DND-41 (cell line): Measurements from ENCODE around the gene PDLIM5.

ENCODE experiments used
- ATAC-seq: fragments of 200-7000 bp; cut with Tn5 transposase; 3 replicates; pipeline ENCODE4 v1.9.1; 2021; ENCODE audit warnings: low read depth; ENCODE audit not compliant: insufficient read depth
- DNase-seq: peaks from one replicate; pipeline ENCODE4 v3.0.0-alpha.2; 2020
- H2AFZ ChIP-seq: 2 replicates; pipeline ENCODE4 v1.6.0; 2012; ENCODE audit warnings: low read depth, low read length
- H3K27ac ChIP-seq: 2 replicates; pipeline ENCODE4 v1.5.1; 2012; ENCODE audit warnings: low read length, inconsistent platforms
- H3K27me3 ChIP-seq: fragments of 200-600 bp; sonication (generic); 2 replicates; pipeline ENCODE4 v1.6.0; 2012; ENCODE audit warnings: low read length, mild to moderate bottlenecking, inconsistent platforms; ENCODE audit not compliant: insufficient read depth, poor library complexity
- H3K36me3 ChIP-seq: 2 replicates; pipeline ENCODE4 v1.5.1; 2012; ENCODE audit warnings: low read length, inconsistent platforms; ENCODE audit not compliant: insufficient read depth
- H3K4me1 ChIP-seq: 2 replicates; pipeline ENCODE4 v1.5.1; 2012; ENCODE audit warnings: mild to moderate bottlenecking, low read length; ENCODE audit not compliant: insufficient read depth
- H3K4me2 ChIP-seq: 2 replicates; pipeline ENCODE4 v1.6.0; 2012; ENCODE audit warnings: mild to moderate bottlenecking, moderate library complexity, low read length, inconsistent platforms; ENCODE audit not compliant: insufficient read depth
- H3K4me3 ChIP-seq, 2 experiments: fragments of 200-600 bp in 1 of 2; shearing (Covaris generic) in 1 of 2; 2 replicates each; pipeline ENCODE4 v1.5.1; 2012 to 2016; ENCODE audit warnings: inconsistent platforms in 2 of 2, low read length in 2 of 2, mild to moderate bottlenecking in 2 of 2, low read depth in 1 of 2, moderate library complexity in 1 of 2
- H3K79me2 ChIP-seq: 2 replicates; pipeline ENCODE4 v1.6.0; 2012; ENCODE audit warnings: low read length, inconsistent platforms; ENCODE audit not compliant: insufficient read depth
- H3K9ac ChIP-seq: 2 replicates; pipeline ENCODE4 v1.6.0; 2012; ENCODE audit warnings: low read depth, mild to moderate bottlenecking, inconsistent platforms, low read length, moderate library complexity
- H3K9me3 ChIP-seq: 2 replicates; pipeline ENCODE4 v1.5.1; 2012; ENCODE audit warnings: low read length, moderate library complexity, mild to moderate bottlenecking, inconsistent platforms; ENCODE audit not compliant: insufficient read depth, severe bottlenecking
- H4K20me1 ChIP-seq: 2 replicates; pipeline ENCODE4 v1.6.0; 2012; ENCODE audit warnings: low read length; ENCODE audit not compliant: insufficient read depth
- CTCF ChIP-seq: IDR thresholded peaks from 2 replicates; pipeline ENCODE4 v1.5.1; 2012; ENCODE audit warnings: borderline replicate concordance, low read length, moderate library complexity, mild to moderate bottlenecking; ENCODE audit not compliant: poor library complexity, severe bottlenecking; ENCODE audit errors: extremely low read depth
- EZH2 ChIP-seq: IDR thresholded peaks from 3 replicates; pipeline ENCODE4 v1.6.1; 2012; ENCODE audit warnings: borderline replicate concordance, low read depth, mild to moderate bottlenecking, moderate library complexity, low read length, inconsistent platforms; ENCODE audit not compliant: severe bottlenecking

The PDLIM5 gene

GRCh38 chr4:94452476-94453371, 982 bp downstream of the PDLIM5 start:
- Histone ChIP-seq H3K4me3 (peak overlapping the region; percentile 89 to 97; a peak in 3 of 4 replicates), H3K9ac (peak overlapping the region; percentile 87), H3K79me2 (no peaks in the 10 kb centered on the region; the same call in 1 of the 2 replicates), H3K9me3 (no peaks in the 10 kb centered on the region), H3K4me2 (peak overlapping the region; percentile 68), H3K36me3 (no peaks in the 10 kb centered on the region; the same call in 1 of the 2 replicates), H3K27ac (no peak overlapping the region; the same call in 1 of the 2 replicates), H3K4me1 (peaks cover 26% of the 10 kb centered on the region), H4K20me1 (no peaks in the 10 kb centered on the region), H2AFZ (peak overlapping the region; percentile 98), H3K27me3 (peaks cover 16% of the 10 kb centered on the region)
- TF ChIP-seq EZH2, result no peak
- TF ChIP-seq CTCF, result no peak
- DNase-seq, result no peak
- no peak for ATAC-seq

GRCh38 chr4:94453391-94453963, 1.7 kb downstream of the PDLIM5 start:
- H3K79me2 ChIP-seq, result no peaks in the 10 kb centered on the region; the same call in 1 of the 2 replicates
- peak overlapping the region; percentile 68 for H3K4me2 ChIP-seq

GRCh38 chr4:94454405-94454804, 2.7 kb downstream of the PDLIM5 start:
- H3K79me2 ChIP-seq, result no peaks in the 10 kb centered on the region; the same call in 1 of the 2 replicates
- no peak overlapping the region for H3K9ac ChIP-seq
- TF ChIP-seq EZH2 (no peak), CTCF (no peak)
- H3K4me1 ChIP-seq, result peaks cover 26% of the 10 kb centered on the region
- H4K20me1 ChIP-seq, result no peaks in the 10 kb centered on the region
- peaks cover 4% of the 10 kb centered on the region for H3K27me3 ChIP-seq
- H3K4me2 ChIP-seq, result no peak overlapping the region
- no peak overlapping the region for H3K27ac ChIP-seq
- no peak overlapping the region for H3K4me3 ChIP-seq
- ATAC-seq (no peak), DNase-seq (no peak)
- no peaks in the 10 kb centered on the region for H3K9me3 ChIP-seq
- no peaks in the 10 kb centered on the region; the same call in 1 of the 2 replicates for H3K36me3 ChIP-seq
- no peak overlapping the region for H2AFZ ChIP-seq

More at GRCh38 chr4:94453391-94453963, 1.7 kb downstream of the PDLIM5 start:
- no peaks in the 10 kb centered on the region; the same call in 1 of the 2 replicates for H3K36me3 ChIP-seq
- H3K27ac ChIP-seq, result no peak overlapping the region
- H3K4me1 ChIP-seq, result peaks cover 26% of the 10 kb centered on the region
- peak overlapping the region in 1 of 2 experiments; percentile 97; a peak in 1 of 4 replicates for H3K4me3 ChIP-seq
- H3K27me3 ChIP-seq, result peaks cover 11% of the 10 kb centered on the region
- ATAC-seq (no peak), DNase-seq (no peak)
- H3K9me3 ChIP-seq, result no peaks in the 10 kb centered on the region
- H3K9ac ChIP-seq, result no peak overlapping the region; the same call in 1 of the 2 replicates
- no peaks in the 10 kb centered on the region for H4K20me1 ChIP-seq
- H2AFZ ChIP-seq, result no peak overlapping the region
- TF ChIP-seq EZH2, result no peak

GRCh38 chr4:94455081-94455480, 3.3 kb downstream of the PDLIM5 start:
- peaks cover 26% of the 10 kb centered on the region for H3K4me1 ChIP-seq
- no peaks in the 10 kb centered on the region; the same call in 1 of the 2 replicates for H3K79me2 ChIP-seq

More at GRCh38 chr4:94455081-94455480, 3.3 kb downstream of the PDLIM5 start:
- Histone ChIP-seq H4K20me1 (no peaks in the 10 kb centered on the region), H3K9ac (no peak overlapping the region), H3K9me3 (no peaks in the 10 kb centered on the region), H3K27ac (no peak overlapping the region), H3K4me2 (no peak overlapping the region), H3K4me3 (no peak overlapping the region), H3K36me3 (no peaks in the 10 kb centered on the region; the same call in 1 of the 2 replicates), H2AFZ (no peak overlapping the region), H3K27me3 (peaks cover 4% of the 10 kb centered on the region)
- DNase-seq (no peak), ATAC-seq (no peak)
- TF ChIP-seq CTCF, result no peak
- no peak for TF ChIP-seq EZH2
